NOMO-1 (cell line): ENCODE measurements around the gene DHRS3.
"Not testable (repeated sequence)": the region's sequence is repeated elsewhere in the genome, so short reads cannot be mapped to it uniquely, and the experiment has no call there.

Source experiments
- DNase-seq, 2 experiments: peaks; one replicate each; lab custom pipeline; 2025; ENCODE audit not compliant: unreplicated experiment in 2 of 2; lab: John Stamatoyannopoulos, UW

The DHRS3 gene

DNA sequence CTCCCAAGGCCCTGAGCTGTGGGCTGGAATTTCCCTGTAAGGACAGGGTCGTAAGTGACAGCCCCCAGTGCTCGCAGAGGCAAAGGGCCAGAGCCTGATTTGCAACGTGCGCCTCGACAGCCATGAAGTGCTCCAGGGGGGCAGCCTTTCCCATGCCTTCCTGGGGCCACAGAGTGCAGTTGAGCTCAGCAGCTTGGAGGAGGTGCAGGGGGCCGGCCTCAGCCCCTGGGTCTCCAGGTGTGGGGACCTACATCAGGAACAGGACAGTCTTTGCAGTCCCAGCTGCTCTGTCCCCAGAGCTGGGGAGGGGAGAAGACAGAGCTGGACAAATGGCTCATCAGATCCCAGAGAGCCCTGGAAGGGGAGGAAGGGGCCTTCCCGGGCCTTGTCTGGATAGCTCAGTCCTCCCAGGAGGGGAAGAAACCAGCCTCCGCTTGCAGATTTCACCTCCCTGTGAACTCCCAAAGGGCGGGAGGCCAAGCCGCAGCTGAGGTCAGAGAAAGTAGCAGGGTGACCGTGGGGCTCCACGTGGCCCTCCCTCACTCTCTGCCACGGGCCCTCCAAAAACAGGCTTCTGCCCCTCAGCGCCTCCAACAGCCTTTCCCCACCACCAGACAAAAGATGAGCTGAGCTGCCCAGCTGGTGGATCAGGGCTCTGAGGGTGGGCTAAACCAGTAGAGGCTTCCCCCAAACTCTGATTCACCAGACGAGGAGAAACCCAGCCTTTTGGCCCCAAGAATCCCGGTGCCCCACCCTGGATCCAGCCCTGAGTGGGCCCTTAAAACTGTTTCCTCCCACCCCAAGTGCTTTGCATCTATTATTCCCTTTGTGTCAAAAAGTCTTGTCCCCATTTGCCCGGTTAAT is 76.5 kb downstream of the DHRS3 start:
- DNase-seq = no peak

DNA sequence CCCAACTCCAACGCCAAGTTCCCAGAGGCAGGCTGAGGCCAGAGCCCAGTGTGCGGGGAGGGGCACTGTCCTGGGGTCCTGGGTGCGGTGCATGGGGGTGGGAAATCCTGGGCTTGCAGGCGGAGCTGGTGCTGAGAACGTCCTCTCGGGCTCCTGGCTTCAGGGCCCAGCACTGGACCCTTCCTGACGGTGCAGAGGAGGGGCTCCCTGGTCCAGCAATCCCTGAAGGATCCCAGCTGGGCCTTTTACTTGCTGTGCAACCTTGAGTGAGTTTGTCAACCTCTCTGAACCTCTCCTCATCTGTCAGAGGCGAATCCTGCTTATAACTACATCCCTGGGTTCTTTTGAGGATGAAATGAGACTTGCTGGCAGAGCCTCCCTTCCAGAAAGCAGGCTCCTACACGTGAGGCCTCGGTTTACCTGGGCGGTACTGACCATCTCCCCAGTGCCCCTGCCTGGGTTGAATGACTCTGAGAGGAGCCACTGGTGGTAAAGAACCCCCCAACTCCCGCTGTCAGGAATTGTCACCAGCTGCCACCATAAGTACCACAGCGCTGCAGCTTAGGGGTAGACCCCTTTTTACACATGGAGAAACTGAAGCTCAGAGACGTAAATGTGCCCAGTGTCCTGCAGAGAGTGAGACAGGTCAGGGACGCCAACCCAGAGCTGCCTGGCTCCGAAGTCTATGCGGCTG is 77.3 kb downstream of the DHRS3 start:
- no peak for DNase-seq

DNA sequence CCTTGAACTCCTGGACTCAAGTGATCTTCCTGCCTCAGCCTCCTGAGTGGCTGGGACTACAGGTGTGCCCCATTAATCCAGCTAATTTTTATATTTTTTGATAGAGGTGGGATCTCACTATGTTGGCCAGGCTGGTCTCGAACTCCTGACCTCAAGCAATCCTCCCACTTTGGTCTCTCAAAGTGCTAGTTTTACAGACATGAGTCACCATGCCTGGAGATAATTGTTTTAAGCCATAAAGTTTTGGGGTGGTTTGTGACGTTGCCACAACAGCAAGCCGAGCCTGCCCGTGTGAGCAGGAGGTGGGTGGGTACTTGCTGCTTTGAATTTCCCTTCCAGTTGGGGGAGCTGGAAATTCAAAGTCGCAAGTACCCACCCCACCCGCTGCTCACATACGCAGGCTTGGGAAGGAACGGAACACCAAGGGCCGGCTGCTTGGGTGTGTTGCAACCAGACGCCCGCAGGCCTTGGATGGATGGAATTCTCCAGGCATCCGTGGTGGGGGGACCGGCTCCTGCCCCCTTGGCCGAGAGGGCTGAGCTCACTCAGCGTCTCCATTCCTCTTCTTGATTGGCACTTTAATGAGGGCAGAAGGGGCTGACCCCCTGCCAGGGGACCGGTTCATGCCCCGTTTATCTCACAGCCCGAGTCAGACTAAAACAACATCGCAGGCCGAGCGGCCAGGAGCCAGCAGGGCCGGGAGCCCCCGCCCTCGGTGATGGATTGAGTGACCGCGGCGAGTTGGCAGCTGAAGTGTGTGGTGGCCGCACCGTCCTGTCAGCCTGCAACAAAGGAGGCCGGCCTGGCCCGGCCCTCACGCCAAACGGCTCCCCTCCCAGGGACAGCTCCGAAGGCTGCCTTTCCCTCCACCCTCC is 78.1 kb downstream of the DHRS3 start:
- no peak for DNase-seq

DNA sequence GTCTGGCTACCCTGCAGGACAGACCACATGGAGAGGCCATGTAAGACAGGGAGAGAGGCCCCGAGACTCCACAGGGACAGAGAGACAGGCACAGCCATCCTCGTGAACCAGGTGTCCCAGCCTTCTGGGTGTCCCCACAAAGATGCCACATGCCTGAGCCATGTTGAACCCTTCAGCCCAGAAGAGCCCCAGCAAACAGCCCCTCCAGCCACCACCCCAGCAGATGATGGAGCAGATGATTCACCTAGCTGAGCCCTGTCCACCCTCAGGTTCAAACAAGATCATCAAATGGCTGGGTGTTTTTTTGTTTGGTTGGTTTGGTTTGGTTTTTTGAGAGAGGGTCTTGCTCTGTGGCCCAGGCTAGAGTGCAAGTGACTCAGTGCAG is 78.7 kb downstream of the DHRS3 start:
- DNase-seq = no peak

DNA sequence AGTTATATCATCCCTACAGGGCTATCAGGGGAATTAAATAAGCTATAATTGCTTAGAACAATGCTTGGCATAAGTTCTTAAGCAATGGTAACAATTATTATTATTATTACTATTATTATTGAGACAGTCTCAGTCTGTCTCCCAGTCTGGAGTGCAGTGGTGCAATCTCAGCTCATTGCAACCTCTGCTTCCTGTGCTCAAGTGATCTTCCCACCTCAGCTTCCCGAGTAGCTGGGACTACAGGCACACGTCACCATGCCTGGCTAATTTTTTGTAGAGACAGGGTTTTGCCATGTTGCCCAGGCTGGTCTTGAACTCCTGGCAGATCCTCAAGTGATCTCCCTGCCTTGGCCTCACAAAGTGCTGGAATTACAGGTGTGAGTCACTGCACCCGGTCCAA is 79.5 kb downstream of the DHRS3 start:
- DNase-seq = not testable (repeated sequence)

DNA sequence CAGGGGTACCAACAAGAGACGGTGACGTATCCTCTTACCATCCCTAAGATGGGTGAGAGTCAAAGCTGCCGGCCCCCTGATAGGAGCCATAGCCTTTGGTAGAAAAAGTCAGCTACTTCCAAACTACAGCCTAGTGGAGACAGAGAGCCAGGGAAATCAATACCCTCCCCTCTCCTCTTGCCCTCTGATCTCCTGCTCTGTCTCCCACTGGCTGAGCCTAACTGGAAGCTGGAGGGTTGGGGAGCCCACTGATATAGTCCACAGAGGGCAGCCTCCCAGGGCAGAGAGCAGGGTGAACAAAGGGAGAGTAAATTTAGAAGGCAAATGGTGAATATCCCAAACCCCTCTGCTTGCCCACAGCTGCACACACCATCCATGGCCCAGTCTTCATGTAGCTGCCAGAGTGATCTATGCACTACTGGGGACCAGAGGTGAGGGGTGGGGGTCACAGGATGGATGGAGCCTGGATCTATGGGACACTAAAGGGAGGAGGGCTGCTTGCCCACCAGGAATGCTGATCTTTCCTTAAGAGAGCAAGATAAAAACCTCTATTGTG is 80.0 kb downstream of the DHRS3 start:
- DNase-seq = no peak

DNA sequence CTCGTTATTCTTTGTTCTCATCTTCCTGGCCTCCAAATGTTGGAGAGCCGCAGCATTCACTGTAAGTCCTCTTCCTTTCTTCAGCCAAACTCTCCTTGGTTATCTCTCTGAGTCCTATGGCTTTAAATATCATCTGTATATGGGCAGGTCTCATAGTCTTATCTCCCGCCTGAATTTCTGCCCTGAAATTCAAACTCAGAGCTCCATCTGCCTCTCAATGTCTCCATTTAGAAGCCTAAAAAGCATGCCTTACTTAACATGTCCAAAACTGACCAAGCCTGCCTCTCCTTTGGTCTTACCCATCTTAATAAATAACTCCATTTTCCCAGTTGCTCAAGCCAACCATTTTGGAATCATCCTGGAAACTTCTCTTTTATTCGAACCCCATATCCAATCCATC is 80.7 kb downstream of the DHRS3 start:
- no peak for DNase-seq

DNA sequence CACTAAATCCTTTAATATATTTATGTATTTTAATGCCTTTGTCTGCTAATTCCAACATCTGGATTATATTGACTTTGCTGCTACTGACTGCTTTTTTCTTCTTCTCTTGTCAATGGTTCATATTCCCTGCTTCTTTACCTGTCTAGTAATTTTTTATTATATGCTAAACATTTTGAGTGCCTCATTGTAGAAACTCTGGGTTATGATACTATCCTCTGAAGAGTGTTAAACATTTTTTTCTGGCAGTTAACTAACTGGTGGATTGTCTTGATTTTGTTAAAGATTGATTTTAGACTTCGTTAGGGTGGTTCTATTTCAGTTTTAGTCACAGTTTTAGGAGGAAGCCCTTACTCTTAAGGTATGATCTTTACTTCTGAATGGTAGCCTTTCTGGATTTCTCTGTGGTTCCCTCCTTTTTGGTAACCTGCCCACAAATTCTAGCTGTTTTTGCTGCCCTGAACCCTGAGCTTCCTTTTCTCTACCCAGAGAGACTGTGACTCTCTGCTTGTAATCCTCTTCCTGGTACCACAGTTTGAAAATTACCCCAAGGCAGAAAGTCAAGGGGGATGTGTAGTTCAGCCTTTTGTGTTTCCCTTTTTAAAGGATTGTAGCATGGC is 81.9 kb downstream of the DHRS3 start:
- DNase-seq = no peak

DNA sequence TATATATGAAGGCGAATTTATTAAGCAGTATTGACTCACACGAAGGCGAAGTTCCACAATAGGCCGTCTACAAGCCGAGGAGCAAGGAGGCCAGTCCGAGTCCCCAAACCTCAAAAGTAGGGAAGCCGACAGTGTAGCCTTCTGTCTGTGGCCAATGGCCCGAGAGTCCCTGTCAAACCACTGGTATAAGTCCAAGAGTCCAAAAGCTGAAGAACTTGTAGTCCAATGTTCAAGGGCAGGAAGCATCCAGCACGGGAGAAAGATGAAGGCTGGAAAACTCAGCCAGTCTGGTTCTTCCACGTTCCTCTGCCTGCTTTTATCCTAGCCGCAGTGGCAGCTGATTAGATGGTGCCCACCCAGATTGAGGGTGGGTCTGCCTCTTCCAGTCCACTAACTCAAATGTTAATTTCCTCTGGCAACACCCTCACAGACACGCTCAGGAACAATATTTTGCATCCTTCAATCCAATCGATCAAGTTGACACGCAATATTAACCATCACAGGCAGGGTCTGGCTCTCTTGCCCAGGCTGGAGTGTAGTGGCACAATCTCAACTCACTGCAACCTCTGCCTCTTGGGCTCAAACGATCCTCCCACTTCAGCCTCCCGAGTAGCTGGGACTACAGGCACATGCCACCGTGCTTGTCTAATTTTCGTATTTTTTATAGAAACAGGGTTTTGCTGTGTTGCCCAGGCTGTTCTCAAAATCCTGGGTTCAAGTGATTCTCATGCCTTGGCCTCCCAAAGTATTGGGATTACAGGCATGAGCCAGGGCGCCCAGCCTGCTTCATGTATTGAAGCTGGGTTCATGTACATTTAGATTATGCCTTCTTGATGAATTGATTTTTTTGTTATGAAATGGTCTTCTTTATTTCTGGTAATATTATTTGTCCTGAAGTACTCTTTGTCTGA is 85.3 kb downstream of the DHRS3 start:
- no peak for DNase-seq

DNA sequence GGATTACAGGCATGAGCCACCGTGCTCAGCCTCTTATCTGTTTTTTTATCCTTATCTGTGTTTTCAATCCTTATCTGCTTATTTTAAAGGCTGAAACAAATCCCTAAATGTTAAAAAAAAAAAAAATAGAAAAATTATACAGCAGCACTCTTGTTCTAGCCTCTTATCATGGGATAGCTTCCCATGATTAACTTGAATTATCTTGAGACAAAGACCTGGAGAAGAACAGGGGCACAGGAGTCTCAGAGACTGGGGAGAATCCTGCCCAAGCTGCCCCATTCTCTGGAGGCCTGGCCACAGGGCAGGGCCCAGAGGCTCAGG is 86.9 kb downstream of the DHRS3 start:
- no peak for DNase-seq

DNA sequence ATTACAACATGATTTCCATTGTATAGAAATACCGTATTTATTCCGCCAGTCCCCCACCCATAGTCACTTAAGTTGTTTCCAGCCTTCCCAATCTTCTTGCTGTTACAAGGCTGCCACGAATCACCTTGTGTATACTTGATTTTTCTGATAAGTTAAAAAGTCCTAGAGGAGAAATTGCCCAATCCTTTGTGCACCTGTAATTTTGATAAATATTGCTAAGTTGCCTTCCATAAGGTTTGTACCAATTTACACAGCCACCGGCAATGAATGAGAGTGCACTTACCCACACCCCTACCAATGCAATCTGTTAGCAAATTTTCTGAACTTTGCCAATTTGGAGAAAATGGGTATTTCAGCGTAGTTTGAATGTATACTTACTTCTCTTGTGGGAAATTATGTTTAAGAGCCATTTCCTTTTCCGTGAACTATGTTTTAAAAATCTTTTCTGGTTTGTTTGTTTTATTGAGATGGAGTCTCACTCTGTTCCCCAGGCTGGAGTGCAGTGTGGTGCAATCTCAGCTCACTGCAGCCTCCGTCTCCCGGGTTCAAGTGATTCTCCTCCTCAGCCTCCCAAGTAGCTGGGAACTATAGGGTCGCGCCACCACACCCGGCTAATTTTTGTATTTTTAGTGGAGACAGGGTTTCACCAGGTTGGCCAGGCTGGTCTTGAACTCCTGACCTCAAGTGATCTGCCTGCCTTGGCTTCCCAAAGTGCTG is 87.4 kb downstream of the DHRS3 start:
- DNase-seq = no peak

DNA sequence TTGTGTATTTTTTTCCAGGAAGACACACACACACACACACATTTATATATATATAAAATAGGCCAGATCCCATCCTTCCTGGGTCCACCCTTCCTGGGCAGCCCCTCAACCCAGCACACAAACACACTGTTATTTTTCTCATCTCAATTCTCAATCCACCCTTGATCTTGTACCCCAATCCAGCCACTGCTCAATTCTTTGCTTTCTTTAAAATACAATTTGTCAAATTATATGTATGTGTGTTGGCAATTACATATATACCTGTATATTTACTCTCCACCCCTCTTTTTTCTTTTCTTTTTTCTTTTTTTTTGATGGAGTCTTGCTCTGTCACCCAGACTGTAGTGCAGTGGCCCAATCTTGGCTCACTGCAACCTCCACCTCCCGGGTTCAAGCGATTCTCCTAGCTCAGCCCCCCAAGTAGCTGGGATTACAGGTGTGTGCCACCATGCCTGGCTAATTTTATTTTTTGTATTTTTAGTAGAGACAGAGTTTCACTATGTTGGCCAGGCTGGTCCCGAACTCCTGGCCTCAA is 88.3 kb downstream of the DHRS3 start:
- DNase-seq = no peak

DNA sequence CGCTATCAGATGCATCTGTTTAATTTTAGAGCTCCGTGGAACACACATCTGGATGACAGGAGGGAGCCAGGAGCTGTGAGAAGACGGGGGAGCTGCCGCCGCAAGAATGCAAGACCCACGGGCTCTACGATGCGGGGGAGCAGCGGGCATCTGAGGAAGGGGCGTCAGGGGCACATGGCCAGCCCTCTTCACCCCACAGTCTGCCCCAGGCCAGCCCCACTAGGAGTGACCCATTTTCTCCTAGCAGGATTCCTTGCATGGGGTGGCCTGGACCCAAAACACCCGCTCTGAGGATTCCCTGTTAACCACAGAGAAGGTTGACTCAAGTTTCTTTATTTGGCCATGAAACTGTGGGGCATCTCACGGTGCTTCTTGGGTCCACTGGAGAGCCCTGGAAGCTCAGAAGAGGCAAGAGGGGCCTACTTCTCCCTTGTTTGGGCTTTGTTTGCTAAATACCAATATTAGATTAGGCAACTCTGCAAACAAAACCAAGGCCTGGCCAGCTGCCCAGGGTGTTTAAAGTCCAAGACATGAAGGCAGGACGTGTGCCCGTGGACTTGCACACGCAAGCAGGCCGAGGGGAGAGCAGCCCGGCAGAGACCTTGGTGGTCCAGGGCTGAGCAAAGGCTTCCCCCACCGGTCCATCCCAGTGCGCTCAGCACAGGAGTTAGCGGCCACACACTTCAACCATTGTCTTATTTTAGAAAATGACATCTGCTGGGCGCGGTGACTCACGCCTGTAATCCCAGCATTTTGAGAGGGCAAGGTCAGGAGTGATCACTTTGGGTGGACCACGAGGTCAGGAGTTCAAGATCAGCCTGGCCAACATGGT is 89.8 kb downstream of the DHRS3 start:
- no peak for DNase-seq

DNA sequence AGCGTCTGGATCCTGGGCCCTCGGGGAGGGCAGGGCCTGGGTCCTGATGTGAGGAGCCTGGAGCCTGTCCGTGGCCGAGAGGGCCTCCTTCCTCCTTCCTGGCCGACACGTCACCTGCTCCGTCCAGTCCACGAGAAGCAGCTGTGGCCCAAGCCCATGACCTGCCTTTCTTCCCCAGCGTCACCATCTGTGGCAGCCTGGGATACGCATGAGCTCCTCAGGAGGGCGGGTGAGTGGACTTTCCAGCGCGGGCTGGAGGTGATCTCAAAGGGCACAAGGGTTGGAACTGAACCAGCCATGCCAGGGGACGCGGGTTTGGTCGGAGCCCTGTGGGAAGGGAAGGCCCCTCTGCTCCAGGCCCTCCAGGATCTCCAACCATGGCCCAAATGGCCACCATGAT is 90.4 kb downstream of the DHRS3 start:
- DNase-seq = no peak

DNA sequence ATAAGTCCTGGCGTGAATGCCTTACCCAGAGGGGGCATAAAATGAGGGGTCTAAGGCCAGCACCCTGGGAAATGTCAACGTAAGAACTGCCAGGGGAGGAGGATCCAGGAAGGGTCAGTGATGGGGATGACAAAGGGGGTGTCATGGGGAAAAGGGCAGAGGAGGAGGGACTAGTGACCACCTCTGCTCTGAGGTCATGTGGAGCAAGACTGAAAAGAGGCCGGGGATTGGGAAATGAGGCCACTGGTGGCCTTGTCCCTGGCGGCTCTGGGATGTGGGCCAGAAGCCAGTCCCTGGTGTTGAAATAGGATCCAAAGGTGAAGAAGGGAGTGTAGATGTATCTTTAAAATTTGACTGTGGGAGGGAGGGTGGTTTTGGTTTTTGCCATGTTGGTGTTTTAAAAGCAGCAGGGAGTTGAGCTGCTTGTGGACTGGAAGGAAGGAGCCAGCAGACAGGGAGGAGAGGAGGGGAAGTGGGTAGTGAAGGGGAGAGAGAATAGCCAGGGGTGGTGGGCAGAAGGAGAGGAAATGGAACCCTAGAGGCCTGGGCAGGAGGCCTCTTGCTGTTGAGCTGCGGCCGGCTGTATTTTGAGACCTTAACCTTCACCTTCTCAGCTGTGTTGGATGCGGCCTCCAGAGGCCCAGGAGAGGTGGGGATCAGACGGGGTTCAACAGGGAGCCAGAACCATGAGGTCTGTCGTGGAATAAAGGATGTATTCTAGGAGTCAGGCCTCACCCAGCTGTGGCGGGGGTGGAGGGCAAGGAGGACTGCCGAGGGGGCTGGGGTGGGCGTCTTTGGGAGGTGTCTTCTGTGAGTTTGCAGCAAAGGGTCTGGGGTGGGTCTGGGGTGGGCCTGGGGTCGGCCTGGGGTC is 92.5 kb downstream of the DHRS3 start:
- no peak for DNase-seq

DNA sequence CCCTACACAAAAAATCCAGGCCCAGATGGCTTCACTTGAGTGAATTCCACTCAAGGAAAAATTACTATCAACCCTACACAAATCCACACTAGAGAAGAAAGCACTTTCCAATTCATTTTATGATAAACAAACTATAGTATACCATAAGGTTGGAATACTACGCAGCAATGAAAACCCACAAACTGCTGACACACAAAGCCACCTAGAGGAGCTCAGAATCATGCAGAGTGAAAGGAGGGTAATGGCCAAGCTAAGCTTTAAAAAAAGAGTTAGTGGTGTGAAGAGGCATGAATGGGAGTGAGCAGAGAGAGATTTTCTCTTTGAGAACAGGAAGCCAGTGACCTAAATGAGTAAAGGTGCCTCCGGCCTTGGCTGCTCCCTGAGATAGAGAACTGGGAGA is 93.7 kb downstream of the DHRS3 start:
- DNase-seq = no peak

DNA sequence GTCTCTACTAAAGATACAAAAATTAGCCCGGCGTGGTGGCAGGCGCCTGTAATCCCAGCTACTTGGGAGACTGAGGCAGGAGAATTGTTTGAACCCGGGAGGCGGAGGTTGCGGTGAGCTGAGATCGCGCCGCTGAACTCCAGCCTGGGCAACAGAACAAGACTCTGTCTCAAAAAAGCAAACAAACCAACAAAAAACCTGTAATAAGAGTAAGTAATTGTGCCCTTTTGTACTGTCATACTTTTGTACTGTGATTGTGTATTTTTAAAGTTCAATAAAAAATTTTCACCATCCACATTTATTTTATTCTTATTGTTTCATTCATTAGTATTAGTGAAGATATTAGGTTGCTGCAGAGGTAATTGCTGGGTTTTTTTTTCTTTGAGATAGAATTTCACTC is 95.2 kb downstream of the DHRS3 start:
- DNase-seq = not testable (repeated sequence)
